CD4-positive, alpha-beta T cell treated with Interleukin-10 for 1 hour (primary cell): ENCODE data around the gene P2RY6.
A peak's percentile ranks its signal among the peaks of the same experiment; 100 is the strongest.

Experiments used
- DNase-seq: peaks from one replicate; pipeline ENCODE4 v3.0.0-alpha.2; 2020

Gene P2RY6

GRCh38 chr11:73281796-73282660 lies 9.9 kb downstream of the P2RY6 start:
- DNase-seq = no peak

- DNase-seq = no peak
These were observed 11.3 kb downstream of the P2RY6 start for GRCh38 chr11:73283276-73284000.

GRCh38 chr11:73284106-73284505 lies 12.0 kb downstream of the P2RY6 start:
- no peak for DNase-seq

- no peak for DNase-seq
These were observed 13.6 kb downstream of the P2RY6 start for GRCh38 chr11:73285721-73286120.

- no peak for DNase-seq
These were observed 14.2 kb downstream of the P2RY6 start for GRCh38 chr11:73286240-73286810.

- no peak for DNase-seq
These were observed 15.4 kb downstream of the P2RY6 start for GRCh38 chr11:73287400-73288101.

GRCh38 chr11:73288192-73288872 lies 16.2 kb downstream of the P2RY6 start:
- DNase-seq = no peak

- peak; percentile 62 for DNase-seq
These were observed 17.0 kb downstream of the P2RY6 start for GRCh38 chr11:73288873-73289707.

- DNase-seq = no peak
These were observed 18.4 kb downstream of the P2RY6 start for GRCh38 chr11:73290536-73290935.

GRCh38 chr11:73291196-73291595 lies 19.1 kb downstream of the P2RY6 start:
- no peak for DNase-seq

GRCh38 chr11:73291781-73292524 lies 19.8 kb downstream of the P2RY6 start:
- DNase-seq = no peak

GRCh38 chr11:73292525-73292894 lies 20.4 kb downstream of the P2RY6 start:
- DNase-seq = no peak

- no peak for DNase-seq
These were observed 21.3 kb downstream of the P2RY6 start for GRCh38 chr11:73293356-73293936.

- DNase-seq = no peak
These were observed 22.5 kb downstream of the P2RY6 start for GRCh38 chr11:73294604-73295003.

GRCh38 chr11:73295241-73295995 lies 23.3 kb downstream of the P2RY6 start:
- DNase-seq = peak; percentile 74

- no peak for DNase-seq
These were observed 23.8 kb downstream of the P2RY6 start for GRCh38 chr11:73295996-73296318.

- no peak for DNase-seq
These were observed 24.5 kb downstream of the P2RY6 start for GRCh38 chr11:73296501-73297230.

- no peak for DNase-seq
These were observed 25.1 kb downstream of the P2RY6 start for GRCh38 chr11:73297231-73297590.

GRCh38 chr11:73297702-73298101 lies 25.6 kb downstream of the P2RY6 start:
- no peak for DNase-seq
